ENCODE data around the gene SLC38A9. TPM values are rescaled to one million over a fixed set of nuclear protein-coding genes. Genes with fewer than 3 reads are reported as not detected.

SLC38A9 gene
- total RNA-seq, 1 experiment from 2014 or later: 27.0 TPM

- ATAC-seq: no peak
- POLR2A ChIA-PET: no interaction called here
- no peak for DNase-seq (ENCODE audit: low spot score)
Measured at GRCh38 chr5:55578771-55579170, 133.4 kb downstream of the SLC38A9 start.

GRCh38 chr5:55577353-55578060 lies 134.6 kb downstream of the SLC38A9 start:
- TF ChIP-seq SMAD3 (CRISPR knock-in tag; IDR thresholded peaks at IDR 0.05; ENCODE audit: borderline replicate concordance) (no peak), FOXP1 (CRISPR knock-in tag; IDR thresholded peaks at IDR 0.05; ENCODE audit: borderline replicate concordance) (no peak), ZNF317 (CRISPR knock-in tag; IDR thresholded peaks at IDR 0.05; ENCODE audit: borderline replicate concordance, low read depth) (no peak), E2F1 (CRISPR knock-in tag; IDR thresholded peaks at IDR 0.05) (no peak), TP53 (CRISPR knock-in tag; IDR thresholded peaks at IDR 0.05) (no peak), EMX1 (CRISPR knock-in tag; IDR thresholded peaks at IDR 0.05) (no peak), FOXK1 (CRISPR knock-in tag; IDR thresholded peaks at IDR 0.05) (no peak), ZBTB21 (CRISPR knock-in tag; IDR thresholded peaks at IDR 0.05; ENCODE audit: borderline replicate concordance) (no peak), AR (CRISPR knock-in tag; IDR thresholded peaks at IDR 0.05) (no peak), RELA (CRISPR knock-in tag; IDR thresholded peaks at IDR 0.05; ENCODE audit: borderline replicate concordance) (no peak), PRRX2 (CRISPR knock-in tag; IDR thresholded peaks at IDR 0.05) (no peak), ZNF281 (CRISPR knock-in tag; IDR thresholded peaks at IDR 0.05) (no peak), CBFB (CRISPR knock-in tag; IDR thresholded peaks at IDR 0.05; ENCODE audit: low read depth) (no peak), ATF3 (CRISPR knock-in tag; conservative IDR thresholded peaks at IDR 0.05) (no peak), ZBTB43 (CRISPR knock-in tag; IDR thresholded peaks at IDR 0.05) (no peak), JUN (CRISPR knock-in tag; IDR thresholded peaks at IDR 0.05) (no peak), ATF1 (CRISPR knock-in tag; IDR thresholded peaks at IDR 0.05) (no peak), E2F4 (CRISPR knock-in tag; IDR thresholded peaks at IDR 0.05; ENCODE audit: borderline replicate concordance, low read depth) (no peak)
- Mint-ChIP-seq H3K27ac (peak overlapping the region; percentile 38; the same call in 1 of the 2 replicates), H3K36me3 (no peaks in the 10 kb centered on the region), H3K4me1 (peaks cover 41% of the 10 kb centered on the region), H3K9me3 (no peaks in the 10 kb centered on the region), H3K4me3 (no peak overlapping the region), H3K27me3 (ENCODE audit: low read depth) (no peaks in the 10 kb centered on the region)
- peak; percentile 26; the same call in 1 of the 2 replicates for ATAC-seq
- no peak for DNase-seq (ENCODE audit: low spot score)
- ChIA-PET POLR2A (no interaction called here), CTCF (interaction anchor here (0.5 kb wide), 1 partner anchor 39 kb away, joined by 3 read pairs; no protein-coding TSS in a partner anchor)

More at GRCh38 chr5:55578771-55579170, 133.4 kb downstream of the SLC38A9 start:
- no peaks in the 10 kb centered on the region for H3K36me3 Mint-ChIP-seq
- H3K27ac Mint-ChIP-seq: peak overlapping the region; percentile 57; the same call in 1 of the 2 replicates
- no peak overlapping the region for H3K4me3 Mint-ChIP-seq
- TF ChIP-seq FOXK1 (CRISPR knock-in tag; IDR thresholded peaks at IDR 0.05) (no peak), OVOL2 (CRISPR knock-in tag; IDR thresholded peaks at IDR 0.05; ENCODE audit: borderline replicate concordance) (no peak), ATF3 (CRISPR knock-in tag; conservative IDR thresholded peaks at IDR 0.05) (no peak)
- CTCF ChIA-PET: no interaction called here
- no peaks in the 10 kb centered on the region for H3K27me3 Mint-ChIP-seq (ENCODE audit: low read depth)
- peaks cover 39% of the 10 kb centered on the region for H3K4me1 Mint-ChIP-seq
- H3K9me3 Mint-ChIP-seq: no peaks in the 10 kb centered on the region

Data from WTC11 (cell line).